ENCODE data around the gene QKI. TPM values are rescaled to one million over a fixed set of nuclear protein-coding genes. Genes with fewer than 3 reads are reported as not detected.

Gene QKI
- total RNA-seq, 3 donors from 2014 or later, result 158 to 304 (median 172) TPM

- intact Hi-C loops (cut with DNase I; ENCODE audit: low total_unique reads), result loop anchor here (10.0 kb wide), 1 partner anchor 495 kb away; no protein-coding TSS in a partner anchor
- no peak for TF ChIP-seq POLR2A (IDR thresholded peaks at IDR 0.05)
- TF ChIP-seq POLR2AphosphoS5 (IDR thresholded peaks at IDR 0.05), result no peak
- TF ChIP-seq, protein P1, sequence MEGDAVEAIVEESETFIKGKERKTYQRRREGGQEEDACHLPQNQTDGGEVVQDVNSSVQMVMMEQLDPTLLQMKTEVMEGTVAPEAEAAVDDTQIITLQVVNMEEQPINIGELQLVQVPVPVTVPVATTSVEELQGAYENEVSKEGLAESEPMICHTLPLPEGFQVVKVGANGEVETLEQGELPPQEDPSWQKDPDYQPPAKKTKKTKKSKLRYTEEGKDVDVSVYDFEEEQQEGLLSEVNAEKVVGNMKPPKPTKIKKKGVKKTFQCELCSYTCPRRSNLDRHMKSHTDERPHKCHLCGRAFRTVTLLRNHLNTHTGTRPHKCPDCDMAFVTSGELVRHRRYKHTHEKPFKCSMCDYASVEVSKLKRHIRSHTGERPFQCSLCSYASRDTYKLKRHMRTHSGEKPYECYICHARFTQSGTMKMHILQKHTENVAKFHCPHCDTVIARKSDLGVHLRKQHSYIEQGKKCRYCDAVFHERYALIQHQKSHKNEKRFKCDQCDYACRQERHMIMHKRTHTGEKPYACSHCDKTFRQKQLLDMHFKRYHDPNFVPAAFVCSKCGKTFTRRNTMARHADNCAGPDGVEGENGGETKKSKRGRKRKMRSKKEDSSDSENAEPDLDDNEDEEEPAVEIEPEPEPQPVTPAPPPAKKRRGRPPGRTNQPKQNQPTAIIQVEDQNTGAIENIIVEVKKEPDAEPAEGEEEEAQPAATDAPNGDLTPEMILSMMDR (IDR thresholded peaks at IDR 0.05), result no peak
- Histone ChIP-seq H3K9me3 (no peaks in the 10 kb centered on the region), H3K4me3 (no peak overlapping the region), H3K27me3 (no peaks in the 10 kb centered on the region), H3K36me3 (no peaks in the 10 kb centered on the region), H3K4me1 (no peaks in the 10 kb centered on the region), H3K27ac (no peak overlapping the region)
- DNase-seq (ENCODE audit: low spot score in 2 of 2), result no peak
These were observed 145.1 kb downstream of the QKI start for GRCh38 chr6:163559661-163560060.

- intact Hi-C loops (cut with DNase I; ENCODE audit: low total_unique reads), result no loop called here
- no peak overlapping the region for H3K4me3 ChIP-seq
- H3K27me3 ChIP-seq, result no peaks in the 10 kb centered on the region
- DNase-seq (ENCODE audit: low spot score in 2 of 2), result no peak
- H3K4me1 ChIP-seq, result no peaks in the 10 kb centered on the region
- H3K36me3 ChIP-seq, result no peaks in the 10 kb centered on the region
- TF ChIP-seq POLR2A (IDR thresholded peaks at IDR 0.05) (no peak), POLR2AphosphoS5 (IDR thresholded peaks at IDR 0.05) (no peak)
- TF ChIP-seq, protein P1 (IDR thresholded peaks at IDR 0.05), result no peak
- H3K27ac ChIP-seq, result no peak overlapping the region
- H3K9me3 ChIP-seq, result no peaks in the 10 kb centered on the region
These were observed 148.8 kb downstream of the QKI start for GRCh38 chr6:163563318-163563717.

DNA sequence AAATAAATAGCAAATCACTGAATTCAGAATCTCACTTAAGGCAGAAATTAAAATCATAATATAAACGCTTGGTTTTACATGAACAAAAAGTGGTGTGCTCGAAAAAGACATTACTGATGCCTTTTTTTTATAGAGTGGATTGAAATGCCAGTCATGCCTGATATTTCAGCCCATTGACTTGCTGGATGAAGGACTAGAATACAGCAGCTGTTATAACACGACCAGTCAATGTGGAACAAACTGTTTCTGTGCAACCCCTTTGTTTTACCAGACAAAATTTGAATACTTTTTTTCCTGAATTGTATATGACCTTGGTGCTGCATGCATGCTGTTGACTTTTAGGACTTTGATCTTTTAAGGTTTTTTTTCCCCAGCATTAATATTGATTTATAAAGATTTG, 150.0 kb downstream of the QKI start:
- H3K36me3 ChIP-seq, result no peaks in the 10 kb centered on the region
- no peaks in the 10 kb centered on the region for H3K4me1 ChIP-seq
- no peak for DNase-seq (ENCODE audit: low spot score in 2 of 2)
- H3K4me3 ChIP-seq, result no peak overlapping the region
- H3K27me3 ChIP-seq, result no peaks in the 10 kb centered on the region
- intact Hi-C loops (cut with DNase I; ENCODE audit: low total_unique reads), result no loop called here
- TF ChIP-seq, protein P1 (IDR thresholded peaks at IDR 0.05), result no peak
- TF ChIP-seq POLR2AphosphoS5 (IDR thresholded peaks at IDR 0.05) (no peak), POLR2A (IDR thresholded peaks at IDR 0.05) (no peak)
- no peak overlapping the region for H3K27ac ChIP-seq
- no peaks in the 10 kb centered on the region for H3K9me3 ChIP-seq

GRCh38 chr6:163565140-163565539, 150.6 kb downstream of the QKI start:
- TF ChIP-seq, protein P1 (IDR thresholded peaks at IDR 0.05), result no peak
- TF ChIP-seq POLR2A (IDR thresholded peaks at IDR 0.05) (no peak), POLR2AphosphoS5 (IDR thresholded peaks at IDR 0.05) (no peak)
- Histone ChIP-seq H3K36me3 (no peaks in the 10 kb centered on the region), H3K4me1 (no peaks in the 10 kb centered on the region), H3K9me3 (no peaks in the 10 kb centered on the region), H3K4me3 (no peak overlapping the region), H3K27ac (no peak overlapping the region), H3K27me3 (no peaks in the 10 kb centered on the region)
- no peak for DNase-seq (ENCODE audit: low spot score in 2 of 2)
- intact Hi-C loops (cut with DNase I; ENCODE audit: low total_unique reads), result no loop called here

DNA sequence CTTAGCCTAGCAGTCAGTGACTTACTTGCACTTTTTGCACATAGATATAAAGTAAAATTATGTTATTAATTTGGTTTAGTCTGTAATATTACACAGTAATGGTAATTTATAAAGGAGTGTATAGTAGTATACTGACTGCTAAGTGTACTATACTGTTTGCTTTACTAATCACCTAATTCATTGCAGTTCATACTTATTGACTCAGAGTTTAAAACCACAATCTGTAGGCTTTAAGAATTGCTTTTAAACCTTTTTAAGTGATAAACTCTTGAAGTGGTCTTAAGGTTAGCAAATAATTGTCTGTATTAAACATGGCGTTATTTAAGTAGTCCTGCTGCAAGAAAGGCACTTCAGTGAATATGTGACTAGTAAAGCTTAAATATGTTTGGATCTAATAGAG, 151.5 kb downstream of the QKI start:
- no peaks in the 10 kb centered on the region for H3K27me3 ChIP-seq
- no peak overlapping the region for H3K4me3 ChIP-seq
- TF ChIP-seq POLR2AphosphoS5 (IDR thresholded peaks at IDR 0.05) (no peak), POLR2A (IDR thresholded peaks at IDR 0.05) (no peak)
- TF ChIP-seq, protein P1 (IDR thresholded peaks at IDR 0.05), result no peak
- no peaks in the 10 kb centered on the region for H3K9me3 ChIP-seq
- no peak for DNase-seq (ENCODE audit: low spot score in 2 of 2)
- H3K36me3 ChIP-seq, result no peaks in the 10 kb centered on the region
- H3K4me1 ChIP-seq, result no peaks in the 10 kb centered on the region
- intact Hi-C loops (cut with DNase I; ENCODE audit: low total_unique reads), result no loop called here
- H3K27ac ChIP-seq, result no peak overlapping the region

All from breast epithelium (tissue), 4 donors.